ENCODE measurements around the gene SHISA4.
A peak's percentile ranks its signal among the peaks of the same experiment; 100 is the strongest.
"Not testable (repeated sequence)": the region's sequence is repeated elsewhere in the genome, so short reads cannot be mapped to it uniquely, and the experiment has no call there.

SHISA4 gene

DNA sequence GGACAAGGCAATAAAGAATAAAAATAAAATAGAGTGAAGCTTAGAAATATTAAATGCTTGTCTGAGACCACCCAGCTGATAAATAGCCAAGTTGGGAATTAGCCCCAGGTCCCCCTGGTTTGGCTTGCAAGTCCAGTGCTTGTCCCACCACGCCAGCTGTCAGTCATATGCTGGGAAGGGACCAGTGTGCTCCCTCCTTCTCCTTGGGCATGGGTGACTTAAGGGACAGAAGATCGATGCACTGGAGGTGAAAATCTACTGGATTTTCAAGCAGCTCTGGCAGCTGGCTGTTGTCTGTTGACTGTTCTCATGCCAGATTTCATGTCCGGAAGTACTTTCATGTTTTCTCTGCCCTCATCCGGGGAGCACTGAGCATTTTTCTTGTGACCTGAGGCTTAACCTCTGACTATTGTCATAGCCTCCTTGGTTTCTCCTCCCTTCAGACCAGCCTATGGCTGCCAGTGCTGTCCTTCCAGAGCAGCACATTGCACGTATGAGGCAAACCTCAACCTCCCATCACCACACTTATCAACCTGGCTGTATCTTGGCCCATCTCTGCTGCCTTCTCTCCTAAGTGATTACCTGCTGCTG, 45.2 kb downstream of the SHISA4 start:
- peak; percentile 59 for DNase-seq

DNA sequence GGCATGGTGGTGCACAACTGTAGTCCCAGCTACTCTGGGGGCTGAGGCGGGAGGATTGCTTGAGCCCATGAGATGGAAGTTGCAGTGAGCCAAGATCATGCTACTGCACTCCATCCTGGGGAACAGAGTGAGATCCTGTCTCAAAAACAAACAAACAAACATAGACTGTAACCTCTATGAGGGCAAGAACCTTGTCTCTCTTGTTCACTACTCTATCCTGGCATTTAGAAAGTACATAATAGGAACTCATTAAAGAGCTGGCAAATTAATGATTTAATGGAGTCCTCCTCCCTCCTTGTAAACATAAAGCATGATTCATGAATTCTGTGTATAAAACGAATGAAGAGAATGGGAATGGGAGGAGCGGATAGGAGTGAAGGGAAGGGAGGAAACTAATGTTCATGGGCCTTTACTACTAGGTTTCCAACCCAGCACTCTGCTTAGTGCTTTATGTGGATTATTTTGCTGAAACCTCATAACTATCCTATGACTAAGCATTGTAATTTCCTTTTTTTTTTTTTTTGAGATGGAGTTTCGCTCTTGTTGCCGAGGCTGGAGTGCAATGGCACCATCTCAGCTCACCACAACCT, 49.0 kb downstream of the SHISA4 start:
- peak; percentile 86 for DNase-seq

DNA sequence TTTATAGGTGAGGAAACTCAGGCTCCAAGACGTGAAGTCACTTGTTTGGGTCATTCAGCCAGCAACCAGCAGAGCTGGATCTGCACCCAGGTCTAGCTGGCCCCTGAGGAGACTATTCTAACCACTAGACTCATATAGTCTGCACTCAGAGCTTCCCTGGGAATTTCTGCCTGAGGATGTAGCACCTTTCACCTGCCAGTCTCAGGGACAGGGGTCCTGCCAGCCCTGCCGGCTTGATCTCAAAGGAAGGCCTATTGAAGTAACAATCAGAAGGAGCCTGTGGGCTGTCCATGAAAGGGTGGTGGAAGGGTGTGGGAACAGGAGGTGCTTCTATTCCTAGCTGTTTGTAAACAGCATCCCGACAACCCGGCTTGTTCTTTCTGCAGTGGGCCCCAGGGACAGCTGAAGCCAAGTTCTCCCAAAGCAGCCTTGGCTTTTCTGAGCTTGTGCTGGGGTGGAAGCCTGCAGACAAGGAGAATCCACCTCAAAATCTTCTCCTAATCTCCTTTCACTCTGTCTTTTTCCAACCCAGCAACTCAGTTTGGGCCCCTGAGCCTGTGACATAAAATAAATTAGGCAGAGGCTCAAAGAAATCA, 49.8 kb downstream of the SHISA4 start:
- no peak for DNase-seq

DNA sequence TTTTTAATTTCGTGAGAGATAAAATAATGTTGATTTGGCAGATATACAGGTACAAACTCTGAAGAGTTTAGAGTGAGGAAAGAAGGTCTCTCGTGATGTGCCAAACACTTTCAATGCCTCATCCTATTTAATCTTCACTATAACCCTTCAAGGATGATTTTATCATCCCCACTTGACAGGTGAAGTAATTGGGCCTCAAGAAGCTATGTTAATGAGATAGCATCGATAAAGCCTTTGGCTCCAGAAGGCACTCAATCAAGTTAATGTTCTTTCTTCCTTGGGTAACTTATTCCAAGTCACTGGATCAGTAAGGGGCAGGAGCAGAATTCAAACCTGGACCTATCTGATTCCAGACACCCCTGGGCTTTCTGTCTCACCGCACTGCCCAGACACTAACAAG, 50.5 kb downstream of the SHISA4 start:
- no peak for DNase-seq

DNA sequence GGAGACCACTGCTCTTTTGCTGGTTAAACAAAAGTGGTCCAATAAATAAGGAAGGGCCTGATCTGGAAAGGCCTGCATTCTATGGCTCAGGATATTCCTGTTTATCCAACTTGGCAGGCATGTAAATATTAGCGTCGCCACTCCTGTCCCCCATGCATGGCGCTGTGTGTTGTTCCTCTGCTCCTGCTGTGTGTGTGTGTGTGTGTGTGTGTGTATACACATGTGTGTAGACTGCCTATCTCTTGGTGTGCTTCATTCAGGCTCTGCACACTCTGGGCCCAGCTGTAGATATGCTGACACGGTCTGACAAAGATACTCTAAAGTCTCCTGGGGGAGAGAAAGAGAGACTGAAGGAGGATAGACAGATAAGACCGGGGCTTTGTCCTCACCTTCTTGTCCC, 50.9 kb downstream of the SHISA4 start:
- no peak for DNase-seq

DNA sequence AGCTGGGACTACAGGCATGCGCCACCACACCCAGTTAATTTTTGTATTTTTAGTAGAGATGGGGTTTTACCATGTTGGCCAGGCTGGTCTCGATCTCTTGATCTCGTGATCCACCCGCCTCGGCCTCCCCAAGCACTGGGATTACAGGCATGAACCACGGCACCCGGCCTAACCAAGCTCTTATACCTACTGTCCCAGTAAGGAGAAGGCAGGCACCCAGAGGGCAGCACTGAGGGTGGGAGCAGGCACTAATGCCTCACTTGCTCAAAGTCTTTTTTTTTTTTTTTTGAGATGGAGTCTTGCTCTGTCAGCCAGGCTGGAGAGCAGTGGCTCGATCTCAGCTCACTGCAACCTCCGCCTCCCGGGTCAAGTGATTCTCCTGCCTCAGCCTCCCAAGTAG, 51.6 kb downstream of the SHISA4 start:
- DNase-seq, result not testable (repeated sequence)

DNA sequence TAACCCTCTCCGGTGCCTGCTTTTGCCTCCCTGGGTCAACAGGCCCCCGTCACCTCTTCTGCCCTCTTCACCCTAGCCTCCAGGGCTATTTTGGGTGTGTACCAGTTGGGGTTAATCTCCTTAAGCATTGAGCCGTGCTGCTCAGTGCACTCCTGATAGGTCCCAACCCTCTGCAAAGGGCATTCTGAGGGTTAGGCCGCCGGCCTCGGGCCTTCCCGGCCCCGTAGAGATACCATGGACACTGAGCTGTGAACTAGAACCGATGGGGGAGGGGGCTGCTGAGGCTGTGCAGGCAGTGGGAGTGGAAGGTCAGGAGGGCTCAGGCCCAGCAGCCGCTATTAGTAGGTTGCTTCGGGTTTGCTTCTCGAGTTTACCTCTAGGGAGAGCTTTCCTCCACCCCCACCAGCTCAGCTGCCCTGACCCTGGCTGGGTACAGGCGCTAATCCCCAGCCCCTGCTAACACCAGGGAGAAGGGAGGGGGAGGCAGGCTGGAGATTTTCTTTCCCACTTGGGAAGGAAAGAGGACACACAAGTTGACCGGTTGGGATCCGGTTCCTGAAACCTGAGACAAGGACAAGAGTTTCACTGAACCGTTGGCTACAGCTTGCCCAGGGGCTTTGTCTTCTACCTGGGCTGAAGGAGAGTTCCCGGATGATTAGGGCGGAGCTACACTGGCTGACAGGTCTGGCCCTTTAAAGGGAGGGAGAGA, 52.9 kb downstream of the SHISA4 start:
- DNase-seq, result no peak

DNA sequence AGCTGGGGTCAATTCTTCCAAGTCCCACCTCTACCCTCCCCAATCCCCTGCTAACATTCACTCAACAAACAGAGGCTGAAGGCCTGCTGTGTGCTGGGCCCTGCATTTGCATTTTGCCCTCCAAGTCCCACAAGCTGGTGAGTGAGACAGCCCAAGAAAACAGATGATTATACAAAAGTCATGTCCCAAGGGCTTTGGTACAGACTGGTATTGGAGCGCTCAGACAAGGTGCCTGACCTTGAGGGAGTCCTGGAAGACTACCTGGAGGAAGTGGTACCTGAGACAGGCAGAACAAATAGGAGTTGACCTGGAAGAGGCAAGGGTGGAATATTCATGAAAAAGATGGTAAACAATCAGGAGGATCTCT, 53.4 kb downstream of the SHISA4 start:
- DNase-seq, result no peak

Measured in fibroblast of skin of back (primary cell).